Stimulated activated naive B cell treated with anti-CD40 and anti-IgM and Interleukin-4, amounts not matched to agents 10 μg/mL and 1 μg/mL and 100 μg/mL, for 72 hours (primary cell): ENCODE results near the gene EXOC3.
"Not testable (repeated sequence)": the region's sequence is repeated elsewhere in the genome, so short reads cannot be mapped to it uniquely, and the experiment has no call there.

Experiments
- ATAC-seq, 2 donors: fragments of 150-1000 bp; cut with Tn5 transposase; replicated peaks; 2 replicates each; pipeline ENCODE4 v1.10.0; 2021; ENCODE audit warnings: moderate library complexity in 1 of 2
- DNase-seq: peaks from one replicate; pipeline ENCODE4 v3.0.0; 2021
- H3K27ac Mint-ChIP-seq: one replicate; pipeline ENCODE4 v1.8.0; 2022; ENCODE audit warnings: mild to moderate bottlenecking, mixed read lengths
- H3K27me3 Mint-ChIP-seq, 2 donors: one replicate each; pipeline ENCODE4 v1.8.0; 2022; ENCODE audit warnings: mixed read lengths in 2 of 2
- H3K36me3 Mint-ChIP-seq, 2 donors: one replicate each; pipeline ENCODE4 v1.8.0; 2022; ENCODE audit warnings: mixed read lengths in 2 of 2, mild to moderate bottlenecking in 1 of 2
- H3K4me1 Mint-ChIP-seq, 2 donors: one replicate each; pipeline ENCODE4 v1.8.0; 2022; ENCODE audit warnings: mixed read lengths in 2 of 2, mild to moderate bottlenecking in 1 of 2
- H3K4me3 Mint-ChIP-seq, 2 donors: one replicate each; pipeline ENCODE4 v1.8.0; 2022; ENCODE audit warnings: mild to moderate bottlenecking in 2 of 2, mixed read lengths in 2 of 2, moderate library complexity in 1 of 2
- H3K9me3 Mint-ChIP-seq, 2 donors: one replicate each; pipeline ENCODE4 v1.8.0; 2022; ENCODE audit warnings: mixed read lengths in 2 of 2, mild to moderate bottlenecking in 1 of 2

The EXOC3 gene

GRCh38 chr5:484556-484955, 41.6 kb downstream of the EXOC3 start:
- Mint-ChIP-seq H3K4me1 (peaks cover 10 to 25% of the 10 kb centered on the region in 2 donors), H3K27ac (no peak overlapping the region), H3K36me3 (peaks cover 12 to 15% of the 10 kb centered on the region in 2 donors), H3K4me3 (no peak overlapping the region), H3K9me3 (peaks cover 0 to 3% of the 10 kb centered on the region in 2 donors), H3K27me3 (peaks cover 27 to 77% of the 10 kb centered on the region in 2 donors)
- ATAC-seq (no peak), DNase-seq (no peak)

- DNase-seq: no peak
- Mint-ChIP-seq H3K27me3 (peaks cover 30 to 80% of the 10 kb centered on the region in 2 donors), H3K4me3 (no peak overlapping the region), H3K9me3 (peaks cover 0 to 3% of the 10 kb centered on the region in 2 donors), H3K36me3 (peaks cover 4 to 8% of the 10 kb centered on the region in 2 donors), H3K27ac (no peak overlapping the region), H3K4me1 (peaks cover 7 to 19% of the 10 kb centered on the region in 2 donors)
- peak in 1 of 2 donors; percentile 14 for ATAC-seq
Observed at GRCh38 chr5:485113-485945, 42.4 kb downstream of the EXOC3 start.

DNA sequence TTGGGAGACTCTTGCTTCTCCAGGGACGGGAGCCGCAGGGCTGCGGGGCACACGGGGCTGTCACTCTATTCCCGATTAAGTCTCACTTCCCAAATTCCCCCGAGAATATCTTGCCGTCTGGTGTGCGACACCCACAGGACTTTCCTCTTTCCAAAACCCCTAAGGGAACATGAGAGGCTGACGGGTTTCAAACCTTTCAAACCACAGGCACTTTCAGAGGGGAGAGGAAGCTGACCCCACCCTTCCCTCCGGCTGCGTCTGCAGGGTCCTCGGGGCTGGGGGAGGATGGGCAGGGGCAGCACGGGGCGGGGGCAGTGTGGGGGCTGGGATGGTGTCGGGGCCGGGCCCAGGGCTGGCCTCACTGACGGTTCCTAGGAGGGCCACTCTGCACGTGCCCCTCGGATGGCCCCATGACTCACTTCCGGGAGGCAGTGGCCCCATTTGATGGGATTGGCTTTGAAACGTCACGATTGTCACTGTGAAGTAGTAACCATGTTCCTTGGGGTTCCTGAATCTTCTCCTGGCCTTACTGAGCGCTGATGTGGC, 43.0 kb downstream of the EXOC3 start:
- peaks cover 7 to 19% of the 10 kb centered on the region in 2 donors for H3K4me1 Mint-ChIP-seq
- H3K27ac Mint-ChIP-seq: peak overlapping the region; percentile 75
- peaks cover 28 to 85% of the 10 kb centered on the region in 2 donors for H3K27me3 Mint-ChIP-seq
- peaks cover 3 to 8% of the 10 kb centered on the region in 2 donors for H3K36me3 Mint-ChIP-seq
- no peak for ATAC-seq
- DNase-seq: no peak
- no peak overlapping the region for H3K4me3 Mint-ChIP-seq
- H3K9me3 Mint-ChIP-seq: peaks cover 0 to 3% of the 10 kb centered on the region in 2 donors

DNA sequence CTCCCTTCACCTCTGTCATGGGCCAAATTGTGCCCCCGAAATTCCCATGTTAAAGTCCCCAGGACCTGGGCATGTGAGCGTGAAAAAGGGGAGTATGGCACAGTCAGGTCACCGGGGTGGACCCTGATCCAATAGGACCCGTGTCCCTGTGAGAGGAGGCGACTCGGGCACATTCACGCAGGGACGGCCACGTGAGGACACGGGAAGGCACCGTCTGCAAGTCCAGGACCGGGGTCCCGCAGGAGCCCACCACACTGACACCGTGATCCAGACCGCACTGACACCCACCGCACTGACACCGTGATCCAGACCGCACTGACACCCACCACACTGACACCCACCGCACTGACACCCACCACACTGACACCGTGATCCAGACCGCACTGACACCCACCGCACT, 43.6 kb downstream of the EXOC3 start:
- peaks cover 24 to 85% of the 10 kb centered on the region in 2 donors for H3K27me3 Mint-ChIP-seq
- not testable (repeated sequence) for H3K36me3 Mint-ChIP-seq, H3K9me3 Mint-ChIP-seq, H3K4me3 Mint-ChIP-seq, ATAC-seq, DNase-seq
- peak overlapping the region; percentile 75 for H3K27ac Mint-ChIP-seq
- peaks cover 7 to 14% of the 10 kb centered on the region in 2 donors for H3K4me1 Mint-ChIP-seq

DNA sequence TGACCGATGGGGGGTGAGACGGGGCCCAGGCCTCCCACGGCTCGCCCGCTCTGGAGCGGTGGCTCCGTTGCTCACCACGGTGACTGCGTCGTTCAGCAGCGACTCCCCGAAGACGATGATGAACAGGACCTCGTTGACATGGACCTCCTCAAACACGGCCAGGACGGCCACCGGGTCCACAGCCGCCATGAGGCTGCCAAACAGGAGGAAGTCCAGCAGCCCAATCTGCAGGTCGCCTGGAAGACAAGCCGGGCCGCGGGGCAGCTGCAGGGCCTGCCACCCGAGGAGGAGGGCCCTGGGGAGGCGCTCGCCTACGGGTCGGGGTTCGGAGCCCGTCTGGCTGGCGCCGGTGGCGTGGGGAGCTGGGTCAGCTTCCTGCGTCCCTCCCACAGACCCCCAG, 45.3 kb downstream of the EXOC3 start:
- Mint-ChIP-seq H3K4me1 (peaks cover 8 to 13% of the 10 kb centered on the region in 2 donors), H3K9me3 (peaks cover 0 to 3% of the 10 kb centered on the region in 2 donors), H3K27me3 (peaks cover 26 to 83% of the 10 kb centered on the region in 2 donors), H3K36me3 (peaks cover 0 to 4% of the 10 kb centered on the region in 2 donors), H3K27ac (no peak overlapping the region), H3K4me3 (no peak overlapping the region)
- no peak for ATAC-seq
- DNase-seq: no peak

GRCh38 chr5:488744-489688, 46.0 kb downstream of the EXOC3 start:
- DNase-seq (no peak), ATAC-seq (no peak)
- H3K9me3 Mint-ChIP-seq: peaks cover 0 to 3% of the 10 kb centered on the region in 2 donors
- H3K4me1 Mint-ChIP-seq: peaks cover 8 to 13% of the 10 kb centered on the region in 2 donors
- H3K27me3 Mint-ChIP-seq: peaks cover 26 to 87% of the 10 kb centered on the region in 2 donors
- no peak overlapping the region for H3K27ac Mint-ChIP-seq
- H3K36me3 Mint-ChIP-seq: peaks cover 0 to 4% of the 10 kb centered on the region in 2 donors
- no peak overlapping the region for H3K4me3 Mint-ChIP-seq

DNA sequence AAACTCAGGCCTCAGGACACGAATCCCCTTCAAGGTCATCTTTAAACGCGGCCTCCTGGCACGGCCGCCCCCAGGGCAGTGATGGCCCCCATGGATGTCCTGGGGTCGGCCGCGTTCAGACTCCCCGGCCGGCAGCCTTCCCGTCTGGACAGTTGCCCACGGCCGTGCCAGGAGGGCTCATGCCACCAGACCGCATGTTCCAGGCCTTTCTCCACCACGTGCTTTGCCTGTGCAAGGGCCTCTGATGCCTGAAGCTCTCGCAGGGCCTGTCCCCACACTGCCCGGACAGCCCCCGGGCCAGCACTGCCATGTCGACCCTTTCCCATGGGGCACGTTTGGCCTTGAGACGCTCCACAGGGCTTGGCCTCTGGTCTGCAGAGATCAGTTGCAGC, 46.7 kb downstream of the EXOC3 start:
- DNase-seq (no peak), ATAC-seq (no peak)
- H3K36me3 Mint-ChIP-seq: peaks cover 0 to 4% of the 10 kb centered on the region in 2 donors
- H3K27ac Mint-ChIP-seq: no peak overlapping the region
- peaks cover 8 to 13% of the 10 kb centered on the region in 2 donors for H3K4me1 Mint-ChIP-seq
- peaks cover 0 to 3% of the 10 kb centered on the region in 2 donors for H3K9me3 Mint-ChIP-seq
- peaks cover 26 to 85% of the 10 kb centered on the region in 2 donors for H3K27me3 Mint-ChIP-seq
- no peak overlapping the region for H3K4me3 Mint-ChIP-seq

DNA sequence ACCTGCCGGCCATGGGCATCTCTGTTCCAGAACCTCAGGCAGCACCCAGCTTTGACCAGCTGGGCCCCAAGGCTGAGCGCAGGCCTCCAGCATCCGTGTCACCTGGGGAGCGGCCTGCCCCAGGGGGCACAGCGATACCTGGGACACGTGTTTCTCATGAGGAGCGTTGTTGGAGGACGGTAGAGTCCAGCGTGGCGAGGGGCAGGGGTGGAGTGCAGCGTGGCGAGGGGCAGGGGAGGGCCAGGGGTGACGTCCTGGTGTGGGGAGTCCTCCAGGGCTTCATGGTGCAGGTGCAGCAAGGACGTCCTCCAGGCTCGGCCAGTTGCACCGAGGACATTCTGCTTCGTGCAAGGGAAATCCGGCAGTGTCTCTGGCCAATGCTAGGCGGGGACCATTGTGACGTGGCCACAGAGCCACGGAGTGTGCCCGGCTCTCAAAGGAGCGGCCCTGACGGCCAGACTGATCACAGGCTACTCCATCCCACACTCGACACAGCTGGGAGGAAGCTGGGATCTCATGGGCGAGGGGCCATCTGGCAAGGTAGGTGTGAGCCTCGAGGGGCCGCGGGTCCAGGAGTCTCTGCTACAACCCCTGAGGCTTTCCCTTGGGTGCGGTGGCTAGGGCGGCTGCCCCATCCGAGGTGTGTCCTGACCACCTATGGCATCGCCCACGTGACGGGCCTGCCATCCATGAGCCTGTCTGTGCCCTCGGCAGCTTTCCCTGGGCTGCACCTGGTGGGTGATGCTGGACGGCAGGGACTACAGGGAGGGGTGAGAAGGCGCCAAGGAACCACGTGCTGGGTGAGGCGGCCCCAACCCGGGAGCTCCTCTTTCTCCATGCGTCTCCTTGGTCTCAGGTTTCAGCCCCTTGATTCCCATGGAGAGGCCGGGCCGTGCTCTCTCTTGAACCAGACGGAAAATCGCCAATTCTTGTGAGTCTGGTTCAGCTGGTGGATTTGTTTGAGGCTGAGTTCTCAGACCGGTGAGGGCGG, 47.4 kb downstream of the EXOC3 start:
- no peak for ATAC-seq
- Mint-ChIP-seq H3K27ac (no peak overlapping the region), H3K4me1 (peaks cover 7 to 12% of the 10 kb centered on the region in 2 donors), H3K4me3 (no peak overlapping the region), H3K36me3 (peaks cover 0 to 4% of the 10 kb centered on the region in 2 donors), H3K27me3 (peaks cover 22 to 81% of the 10 kb centered on the region in 2 donors), H3K9me3 (peaks cover 0 to 3% of the 10 kb centered on the region in 2 donors)
- DNase-seq: no peak

DNA sequence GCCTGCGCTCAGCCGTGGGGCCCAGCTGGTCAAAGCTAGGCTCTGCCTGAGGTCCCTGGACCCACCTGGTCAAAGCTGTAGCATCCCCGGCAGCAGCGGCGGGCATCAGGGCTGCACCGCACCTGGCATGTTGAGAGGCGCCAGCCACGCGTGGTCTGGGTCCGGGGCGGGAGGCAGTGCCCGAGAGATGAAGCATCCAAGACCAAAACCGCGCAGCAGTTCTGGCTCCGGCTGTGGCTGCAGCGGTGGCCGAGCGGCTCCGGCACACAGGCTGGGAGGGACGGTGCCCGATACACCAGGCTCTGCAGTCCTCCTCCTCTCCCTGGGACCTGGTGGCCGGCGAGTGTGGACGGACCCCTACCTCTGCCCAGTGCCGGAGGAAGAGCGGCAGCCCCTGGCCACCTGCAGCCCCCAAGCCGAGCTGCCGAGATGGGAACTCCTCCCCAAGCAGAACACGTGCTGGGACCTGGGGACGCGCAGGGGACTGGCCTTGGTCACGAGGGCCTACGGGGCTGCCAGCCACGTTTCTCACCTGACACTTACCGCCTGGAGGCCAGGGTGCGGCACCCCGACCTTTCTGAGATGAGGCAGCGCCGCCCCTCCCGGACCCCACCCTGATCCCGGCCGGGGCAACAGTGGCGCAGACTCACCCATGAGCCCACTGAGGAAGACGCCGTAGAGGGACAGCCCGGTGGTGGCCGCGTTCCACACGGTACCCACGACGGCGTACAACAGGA, 48.3 kb downstream of the EXOC3 start:
- DNase-seq: no peak
- Mint-ChIP-seq H3K9me3 (peaks cover 0 to 3% of the 10 kb centered on the region in 2 donors), H3K27ac (no peak overlapping the region), H3K36me3 (peaks cover 0 to 6% of the 10 kb centered on the region in 2 donors), H3K4me3 (no peak overlapping the region), H3K4me1 (peaks cover 3 to 4% of the 10 kb centered on the region in 2 donors), H3K27me3 (peaks cover 22 to 78% of the 10 kb centered on the region in 2 donors)
- no peak for ATAC-seq

GRCh38 chr5:491856-492155, 48.8 kb downstream of the EXOC3 start:
- peaks cover 19 to 80% of the 10 kb centered on the region in 2 donors for H3K27me3 Mint-ChIP-seq

DNA sequence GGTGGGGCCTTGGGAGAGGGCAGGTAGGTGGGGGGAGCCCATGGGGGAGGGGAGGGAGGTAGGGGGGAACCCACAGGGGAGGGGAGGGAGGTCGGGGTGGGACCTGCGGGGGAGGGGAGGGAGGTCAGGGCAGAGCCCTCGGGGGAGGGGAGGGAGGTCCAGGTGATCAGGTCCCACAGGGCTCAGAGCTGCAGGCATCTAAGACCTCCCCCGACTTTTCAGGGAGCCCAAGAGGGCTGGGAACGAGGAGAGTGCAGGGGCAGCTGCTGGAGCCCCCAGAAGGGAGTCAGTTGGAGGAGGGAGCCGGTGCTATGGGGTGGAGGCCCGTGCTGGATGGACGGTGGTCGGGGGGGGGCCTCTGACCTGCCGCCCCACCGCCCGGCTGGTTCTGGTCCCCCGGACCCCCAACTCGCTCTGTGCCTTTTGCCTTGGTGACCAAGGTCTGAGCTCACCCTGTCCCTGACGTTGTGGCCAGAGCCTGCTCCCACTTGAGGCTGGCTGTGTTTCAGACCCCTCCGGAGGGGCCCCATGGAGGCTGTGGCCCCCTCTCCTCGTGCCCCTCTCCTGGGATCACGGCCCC, 49.4 kb downstream of the EXOC3 start:
- Mint-ChIP-seq H3K4me3 (no peak overlapping the region), H3K27ac (no peak overlapping the region), H3K36me3 (peaks cover 0 to 3% of the 10 kb centered on the region in 2 donors), H3K9me3 (peaks cover 0 to 1% of the 10 kb centered on the region in 2 donors), H3K4me1 (peaks cover 0 to 1% of the 10 kb centered on the region in 2 donors), H3K27me3 (peaks cover 19 to 86% of the 10 kb centered on the region in 2 donors)
- DNase-seq: no peak
- ATAC-seq: no peak

More at GRCh38 chr5:491856-492155, 48.8 kb downstream of the EXOC3 start:
- no peak overlapping the region for H3K27ac Mint-ChIP-seq
- H3K4me1 Mint-ChIP-seq: peaks cover 0 to 1% of the 10 kb centered on the region in 2 donors
- peaks cover 0 to 1% of the 10 kb centered on the region in 2 donors for H3K9me3 Mint-ChIP-seq
- no peak for DNase-seq
- no peak overlapping the region for H3K4me3 Mint-ChIP-seq
- H3K36me3 Mint-ChIP-seq: peaks cover 0 to 3% of the 10 kb centered on the region in 2 donors
- no peak for ATAC-seq

DNA sequence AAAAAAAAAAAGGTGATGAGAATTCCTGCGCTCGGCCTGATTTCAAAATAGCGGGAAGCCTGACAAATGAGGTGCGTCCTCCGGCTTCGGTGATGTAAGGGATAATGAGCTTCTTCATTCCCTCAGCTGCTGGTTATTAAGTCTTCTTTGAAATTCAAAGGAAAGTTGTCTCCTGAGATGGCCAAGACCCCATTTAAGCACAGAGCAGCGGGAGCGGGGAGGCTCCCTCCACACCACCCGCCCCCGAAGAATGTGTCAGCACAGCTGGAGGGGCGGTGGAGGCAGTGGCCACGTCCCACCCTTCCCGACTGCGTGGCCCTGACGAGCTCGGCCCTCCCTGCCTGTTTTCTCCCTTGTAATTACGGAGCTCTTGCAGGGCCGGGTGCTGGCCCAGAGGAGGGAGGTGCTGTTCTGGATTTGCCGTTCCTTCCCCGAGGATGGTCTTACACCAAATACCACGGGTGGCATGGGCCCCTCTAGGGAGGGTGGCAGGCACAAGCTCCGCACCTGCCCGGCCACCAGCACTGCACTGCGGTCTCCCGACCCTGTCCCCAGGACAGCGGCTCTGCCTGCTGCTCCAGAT, 50.2 kb downstream of the EXOC3 start:
- ATAC-seq: no peak
- Mint-ChIP-seq H3K36me3 (peaks cover 0 to 3% of the 10 kb centered on the region in 2 donors), H3K27ac (no peak overlapping the region), H3K4me3 (no peak overlapping the region), H3K4me1 (peaks cover 0 to 3% of the 10 kb centered on the region in 2 donors), H3K9me3 (peaks cover 0 to 1% of the 10 kb centered on the region in 2 donors), H3K27me3 (peaks cover 17 to 84% of the 10 kb centered on the region in 2 donors)
- no peak for DNase-seq
